Transverse colon (tissue), 4 donors: Measurements from ENCODE around the gene TRPC3. TPM values are rescaled to one million over a fixed set of nuclear protein-coding genes. Genes with fewer than 3 reads are reported as not detected.

Source experiments
- DNase-seq: peaks from one replicate; pipeline ENCODE4 v3.0.0-alpha.2; 2019
- H3K27ac ChIP-seq, 4 donors: fragments of 200-600 bp; sonication (generic); 2 replicates each; pipeline ENCODE4 v1.5.1; 2016 to 2018; ENCODE audit warnings: inconsistent platforms in 4 of 4
- H3K27me3 ChIP-seq: fragments of 200-600 bp; sonication (generic); 2 replicates; pipeline ENCODE4 v1.5.1; 2017; ENCODE audit warnings: inconsistent platforms
- H3K36me3 ChIP-seq, 4 donors: fragments of 200-600 bp; sonication (generic); 2 replicates each; pipeline ENCODE4 v1.5.1; 2017 to 2019; ENCODE audit warnings: inconsistent platforms in 4 of 4
- H3K4me1 ChIP-seq, 4 donors: fragments of 200-600 bp; sonication (generic); 2 replicates each; pipeline ENCODE4 v1.5.1; 2017 to 2020; ENCODE audit warnings: inconsistent platforms in 4 of 4
- H3K4me3 ChIP-seq, 4 donors: fragments of 200-600 bp; sonication (generic); 1 replicate in 1 of 4; 2 replicates in 3 of 4; pipeline versions ENCODE4 v1.5.1 to v1.6.1; 2017 to 2019; ENCODE audit warnings: inconsistent platforms in 4 of 4
- H3K9me3 ChIP-seq, 2 donors: fragments of 200-600 bp; sonication (generic); 2 replicates each; pipeline ENCODE4 v1.5.1; 2017 to 2019; ENCODE audit warnings: inconsistent platforms in 2 of 2
- CTCF ChIP-seq, 5 experiments: fragments of 200-600 bp in 3 of 5; fragments of 450-650 bp in 2 of 5; sonication (generic) in 3 of 5; IDR thresholded peaks; 1 replicate in 2 of 5; 2 replicates in 3 of 5; pipeline ENCODE4 v1.5.1; 2016 to 2017; ENCODE audit warnings: antibody characterized with exemption in 5 of 5, inconsistent platforms in 3 of 5, mild to moderate bottlenecking in 2 of 5, moderate library complexity in 1 of 5
- EP300 ChIP-seq: sonication (generic); formaldehyde crosslinking; IDR thresholded peaks from one replicate; pipeline ENCODE4 v1.6.1; 2017; ENCODE audit warnings: antibody characterized with exemption, low read depth
- POLR2A ChIP-seq: fragments of 450-650 bp; IDR thresholded peaks from one replicate; pipeline ENCODE4 v1.6.1; 2016; ENCODE audit warnings: antibody characterized with exemption, mild to moderate bottlenecking, moderate library complexity
- POLR2AphosphoS5 ChIP-seq, 3 donors: sonication (generic); formaldehyde crosslinking; IDR thresholded peaks; one replicate each; pipeline ENCODE4 v1.6.1; 2016; ENCODE audit warnings: antibody characterized with exemption in 3 of 3
- WGBS, 2 donors: methylation state at CpG; one replicate each; pipeline ENCODE4 v1.1.5; 2018; ENCODE audit warnings: low coverage in 1 of 2; 5-methylcytosine and 5-hydroxymethylcytosine counted together
- in situ Hi-C, 4 donors: fragments of 200-750 bp; cut with MboI; loops; one replicate each; pipeline versions ENCODE4 v1.15.0 to v1.15.1; 2017; ENCODE audit warnings: low sequenced_read_pairs in 3 of 4, low pct_ligation_motif_present in 1 of 4, low pct_unique_long_range_greater_than_20kb in 1 of 4
- intact Hi-C: fragments of 100-400 bp; cut with DNase I; formaldehyde crosslinking; loops from one replicate; pipeline ENCODE4 v1.15.1; 2023; ENCODE audit warnings: low total_unique reads
- total RNA-seq, 4 donors: library from RNA; depleted of rRNA; stranded (reverse); fragments of >200 nt; gene quantifications; one replicate each; pipeline ENCODE4 v1.1.0, GENCODE V29; 2016

Gene TRPC3
- total RNA-seq, 4 donors from 2014 or later: 1.1 to 3.4 (median 1.7) TPM; not detected in 1

GRCh38 chr4:121958777-121959176, 6.9 kb upstream of the TRPC3 start:
- in situ Hi-C loops: no loop called here
- Histone ChIP-seq H3K36me3 (no peaks in the 10 kb centered on the region), H3K4me1 (peaks cover 0 to 21% (median 9%) of the 10 kb centered on the region in 4 donors), H3K4me3 (no peak overlapping the region), H3K27me3 (peaks cover 4% of the 10 kb centered on the region), H3K9me3 (no peaks in the 10 kb centered on the region), H3K27ac (no peak overlapping the region)
- 68% methylated on average over 2 of the region's 2 CpGs; no CpG with 5 or more reads in 1 of the 2 donors for WGBS, 2 donors
- TF ChIP-seq CTCF (IDR thresholded peaks at IDR 0.05) (no peak), POLR2A (no peak), EP300 (no peak), POLR2AphosphoS5 (IDR thresholded peaks at IDR 0.05) (no peak)
- no peak for DNase-seq
- intact Hi-C loops: no loop called here

GRCh38 chr4:121957266-121957665, 5.4 kb upstream of the TRPC3 start:
- 77% methylated on average over 3 of the region's 3 CpGs; no CpG with 5 or more reads in 1 of the 2 donors for WGBS, 2 donors
- peaks cover 0 to 21% (median 10%) of the 10 kb centered on the region in 4 donors for H3K4me1 ChIP-seq
- in situ Hi-C loops: no loop called here
- H3K27me3 ChIP-seq: peaks cover 19% of the 10 kb centered on the region
- H3K4me3 ChIP-seq: no peak overlapping the region
- TF ChIP-seq POLR2A: no peak
- no peak for TF ChIP-seq CTCF (IDR thresholded peaks at IDR 0.05)
- no peak for TF ChIP-seq EP300
- no peak for TF ChIP-seq POLR2AphosphoS5 (IDR thresholded peaks at IDR 0.05)
- peak; percentile 37 for DNase-seq
- intact Hi-C loops: no loop called here
- no peaks in the 10 kb centered on the region for H3K9me3 ChIP-seq
- no peaks in the 10 kb centered on the region for H3K36me3 ChIP-seq
- H3K27ac ChIP-seq: peak overlapping the region; percentile 12 to 69 (median 24)

GRCh38 chr4:121953860-121954259, 2.0 kb upstream of the TRPC3 start:
- no peak for DNase-seq
- intact Hi-C loops: no loop called here

GRCh38 chr4:121952290-121952689, 430 bp upstream of the TRPC3 start:
- in situ Hi-C loops: no loop called here
- intact Hi-C loops: no loop called here
- Histone ChIP-seq H3K27me3 (peaks cover 50% of the 10 kb centered on the region), H3K4me1 (peaks cover 0 to 36% (median 23%) of the 10 kb centered on the region in 4 donors), H3K4me3 (peak overlapping the region in 2 of 4 donors; percentile 45 to 74), H3K27ac (no peak overlapping the region), H3K9me3 (no peaks in the 10 kb centered on the region), H3K36me3 (no peaks in the 10 kb centered on the region)
- no peak for DNase-seq
- TF ChIP-seq CTCF (IDR thresholded peaks at IDR 0.05) (no peak), POLR2A (no peak), EP300 (no peak), POLR2AphosphoS5 (IDR thresholded peaks at IDR 0.05) (no peak)
- 38 to 63% methylated on average over 3 to 7 of the region's 7 CpGs for WGBS, 2 donors

More at GRCh38 chr4:121953860-121954259, 2.0 kb upstream of the TRPC3 start:
- Histone ChIP-seq H3K4me3 (no peak overlapping the region), H3K4me1 (peaks cover 0 to 38% (median 29%) of the 10 kb centered on the region in 4 donors), H3K27me3 (peaks cover 50% of the 10 kb centered on the region), H3K27ac (no peak overlapping the region), H3K36me3 (no peaks in the 10 kb centered on the region), H3K9me3 (no peaks in the 10 kb centered on the region)
- in situ Hi-C loops: no loop called here
- TF ChIP-seq CTCF (IDR thresholded peaks at IDR 0.05) (no peak), POLR2A (no peak), POLR2AphosphoS5 (IDR thresholded peaks at IDR 0.05) (no peak)
